Measurements from ENCODE around the gene SERPINB3.
"Not testable (repeated sequence)": the region's sequence is repeated elsewhere in the genome, so short reads cannot be mapped to it uniquely, and the experiment has no call there.

Gene SERPINB3

GRCh38 chr18:63646936-63647335 lies 14.8 kb downstream of the SERPINB3 start:
- no peak for DNase-seq (ENCODE audit: low spot score)

- DNase-seq (ENCODE audit: low spot score) = not testable (repeated sequence)
Measured at GRCh38 chr18:63644694-63645093, 17.0 kb downstream of the SERPINB3 start.

DNA sequence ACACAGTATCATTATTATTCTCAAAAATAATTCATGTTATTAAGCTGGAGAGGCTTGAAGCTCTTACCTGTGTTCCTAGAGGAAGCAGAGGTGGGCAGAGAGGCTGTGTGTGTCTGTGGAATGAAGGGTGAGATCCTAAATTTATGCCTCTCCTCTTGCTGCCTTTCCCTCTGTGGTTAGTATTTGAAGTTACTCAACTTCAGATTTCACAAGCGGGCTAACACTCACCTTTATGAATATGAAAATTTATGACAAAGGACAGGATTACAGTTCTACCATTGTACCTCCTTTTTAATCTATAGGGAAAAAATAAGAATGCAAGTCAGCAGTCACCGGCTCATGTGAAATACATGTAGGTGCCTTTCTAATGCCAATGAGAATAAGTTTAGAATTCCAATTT lies 17.6 kb downstream of the SERPINB3 start, which contains the start of gene SERPINB4:
SERPINB4 (minus strand) TSS at position 115 of the 400 bp plus-strand sequence. CDS start 679 bp downstream, outside the sequence.
- not testable (repeated sequence) for DNase-seq (ENCODE audit: low spot score)

DNA sequence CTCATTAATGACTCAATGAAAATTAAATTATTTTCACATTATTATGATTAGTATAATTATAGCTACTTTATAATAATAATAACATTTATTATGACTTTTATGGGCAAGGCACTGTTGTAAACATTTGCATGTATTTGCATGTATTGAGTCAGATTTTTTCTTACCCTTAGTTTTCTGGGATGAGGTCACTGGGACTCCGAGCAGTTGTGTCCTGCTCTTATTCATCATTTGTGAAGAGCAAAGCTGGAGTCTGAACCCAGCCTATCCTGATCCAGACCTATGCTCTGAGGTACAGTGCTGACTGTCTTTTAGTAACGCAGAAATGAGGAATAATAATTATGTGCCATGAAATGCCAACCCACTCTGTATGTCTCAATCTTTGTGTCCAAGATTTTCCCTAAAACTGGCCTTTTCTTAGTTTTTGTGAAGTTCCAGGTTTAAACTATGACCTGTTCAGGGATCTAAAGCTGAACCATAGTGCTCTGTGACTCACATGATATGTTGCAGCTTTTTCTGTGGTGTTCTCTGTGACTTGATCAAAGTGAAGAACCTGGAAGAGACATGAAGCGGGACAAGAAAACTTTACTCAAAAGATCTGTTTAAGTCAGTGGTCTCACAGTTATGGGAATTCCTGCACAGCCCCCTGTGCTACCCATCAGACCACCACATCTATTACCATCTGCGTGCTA lies 18.9 kb downstream of the SERPINB3 start:
- not testable (repeated sequence) for DNase-seq (ENCODE audit: low spot score)

- not testable (repeated sequence) for DNase-seq (ENCODE audit: low spot score)
Measured at GRCh38 chr18:63641157-63641680, 20.5 kb downstream of the SERPINB3 start.

GRCh38 chr18:63637703-63638102 lies 24.0 kb downstream of the SERPINB3 start:
- no peak for DNase-seq (ENCODE audit: low spot score)

DNA sequence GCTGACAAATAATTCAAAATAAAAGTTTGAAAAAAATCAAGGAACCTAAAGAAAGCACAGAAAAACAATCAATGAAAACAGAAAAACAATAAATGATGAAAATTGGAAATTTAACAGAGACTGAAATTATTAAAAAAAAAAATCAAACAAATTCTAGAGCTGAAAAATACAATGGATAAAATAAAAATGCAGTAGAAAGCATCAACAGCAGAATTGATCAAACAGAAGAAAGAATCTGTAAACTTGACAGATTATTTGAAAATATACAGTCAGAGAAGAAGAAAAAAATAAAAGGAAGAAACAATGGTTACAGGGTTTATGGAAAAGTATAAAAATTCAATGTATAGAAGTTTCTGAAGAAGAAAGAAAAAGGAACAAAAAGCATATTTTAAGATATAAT lies 33.9 kb downstream of the SERPINB3 start:
- no peak for DNase-seq (ENCODE audit: low spot score)

DNA sequence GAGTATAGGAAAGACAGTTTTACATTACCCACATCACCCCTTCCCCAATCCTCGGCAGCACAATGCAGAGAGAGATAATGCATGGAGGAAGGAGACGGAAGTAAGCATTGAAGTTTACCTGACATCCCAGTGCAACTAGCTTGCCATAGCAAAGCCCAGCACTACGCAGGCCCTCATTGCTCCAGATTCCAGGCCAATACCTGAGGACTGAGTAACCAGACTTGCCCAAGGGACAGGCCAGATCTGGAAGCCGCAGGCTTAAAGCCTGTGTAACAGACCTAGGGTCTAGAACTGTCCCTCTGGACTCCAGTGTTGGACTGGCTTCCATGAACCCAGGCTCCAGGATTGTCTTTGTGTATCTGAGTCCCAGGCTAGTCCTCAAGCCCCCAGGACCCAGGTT lies 35.3 kb downstream of the SERPINB3 start:
- DNase-seq (ENCODE audit: low spot score) = no peak

DNA sequence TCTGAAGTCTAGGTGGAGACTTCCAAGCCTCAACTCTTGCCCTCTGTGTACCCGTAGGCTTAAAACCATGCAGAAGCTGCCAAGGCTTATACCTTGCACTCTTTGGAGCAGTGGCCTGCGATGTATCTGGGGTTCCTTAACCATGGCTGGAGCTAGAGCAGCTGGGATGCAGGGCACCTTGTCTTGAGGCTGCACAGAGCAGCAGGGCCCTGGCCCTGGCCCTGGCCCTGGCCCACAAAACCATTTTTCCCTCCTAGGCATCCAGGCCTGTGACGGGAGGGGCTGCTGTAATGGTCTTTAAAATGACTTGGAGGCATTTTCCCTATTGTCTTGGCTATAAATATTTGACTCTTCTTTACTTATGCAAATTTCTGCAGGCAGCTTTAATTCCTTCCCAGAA lies 36.8 kb downstream of the SERPINB3 start:
- DNase-seq (ENCODE audit: low spot score) = no peak

- DNase-seq (ENCODE audit: low spot score) = no peak
Measured at GRCh38 chr18:63619661-63620060, 42.0 kb downstream of the SERPINB3 start.

DNA sequence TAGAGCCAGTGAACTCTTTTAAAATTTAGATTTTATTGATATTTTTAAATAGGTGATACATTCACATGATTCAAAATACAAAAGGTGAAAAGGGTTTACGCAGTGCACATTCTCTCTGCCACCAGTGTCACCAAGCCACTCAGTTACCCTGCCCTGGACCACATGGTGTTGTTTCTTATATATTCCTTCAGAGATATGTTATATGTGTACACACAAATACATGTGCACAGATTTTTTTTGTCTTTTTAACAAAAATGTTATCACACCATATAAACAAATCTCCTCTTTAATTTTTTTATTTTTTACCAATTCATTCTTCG lies 43.8 kb downstream of the SERPINB3 start:
- DNase-seq (ENCODE audit: low spot score) = no peak

- no peak for DNase-seq (ENCODE audit: low spot score)
Measured at GRCh38 chr18:63617049-63617914, 44.4 kb downstream of the SERPINB3 start.

DNA sequence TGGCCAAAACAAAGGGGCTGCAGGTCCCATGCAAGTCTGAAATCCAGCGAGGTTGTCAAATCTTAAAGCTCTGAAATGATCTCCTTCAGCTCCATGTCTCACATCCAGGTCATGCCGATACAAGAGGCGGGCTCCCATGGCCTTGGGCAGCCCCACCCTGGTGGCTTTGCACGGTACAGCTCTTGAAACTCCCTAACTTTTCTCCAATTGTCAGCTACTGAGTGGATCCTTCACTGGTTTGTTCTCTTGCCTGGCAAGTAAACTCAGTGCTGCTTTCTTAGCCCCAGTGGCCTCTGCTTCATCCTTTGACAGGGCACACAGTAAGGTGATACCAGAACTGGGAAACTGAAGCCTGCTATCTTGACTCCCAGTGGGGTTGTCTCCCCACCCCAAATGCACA lies 48.3 kb downstream of the SERPINB3 start:
- no peak for DNase-seq (ENCODE audit: low spot score)

DNA sequence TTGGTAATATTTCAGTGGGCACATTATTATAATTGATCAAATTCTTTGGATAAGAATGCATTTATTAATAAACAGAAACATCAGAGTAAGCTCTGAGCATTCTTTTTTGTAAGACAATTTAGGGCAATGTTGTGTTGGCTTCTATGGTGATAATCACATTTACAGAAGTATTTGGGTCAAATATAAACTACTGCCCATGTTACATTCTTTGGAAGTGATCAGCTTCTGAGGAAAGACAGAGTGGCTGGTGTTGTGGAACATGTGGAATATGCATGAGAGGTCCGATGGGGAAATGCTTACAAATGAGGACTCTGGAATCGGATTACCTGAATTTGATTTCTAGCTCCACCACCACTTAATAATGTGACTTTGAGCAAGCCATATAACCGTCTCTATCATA lies 55.2 kb downstream of the SERPINB3 start:
- DNase-seq (ENCODE audit: low spot score) = no peak
